Measurements from ENCODE around the gene HAUS5.

Gene HAUS5

DNA sequence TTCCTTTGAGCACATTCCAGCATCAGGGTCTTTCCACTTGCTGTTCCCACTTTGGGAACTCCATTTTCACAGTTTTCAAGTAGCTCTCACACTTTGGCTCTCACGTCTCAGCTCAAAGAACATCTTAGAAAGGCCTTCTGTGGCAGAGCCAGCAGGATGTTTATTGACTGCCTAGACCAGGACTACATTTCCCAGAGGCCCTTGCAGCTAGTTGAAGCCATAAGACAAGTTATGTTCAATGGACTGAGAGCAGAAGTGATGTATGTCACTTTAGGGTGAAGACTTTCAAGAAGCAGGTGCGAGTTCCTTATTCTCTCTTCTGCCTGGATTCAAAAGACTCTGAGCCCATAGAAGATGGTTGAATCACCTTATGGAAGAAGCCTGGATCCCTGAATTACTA is 4.3 kb upstream of the HAUS5 start:
- DNase-seq (ENCODE audit: low spot score) = no peak

DNA sequence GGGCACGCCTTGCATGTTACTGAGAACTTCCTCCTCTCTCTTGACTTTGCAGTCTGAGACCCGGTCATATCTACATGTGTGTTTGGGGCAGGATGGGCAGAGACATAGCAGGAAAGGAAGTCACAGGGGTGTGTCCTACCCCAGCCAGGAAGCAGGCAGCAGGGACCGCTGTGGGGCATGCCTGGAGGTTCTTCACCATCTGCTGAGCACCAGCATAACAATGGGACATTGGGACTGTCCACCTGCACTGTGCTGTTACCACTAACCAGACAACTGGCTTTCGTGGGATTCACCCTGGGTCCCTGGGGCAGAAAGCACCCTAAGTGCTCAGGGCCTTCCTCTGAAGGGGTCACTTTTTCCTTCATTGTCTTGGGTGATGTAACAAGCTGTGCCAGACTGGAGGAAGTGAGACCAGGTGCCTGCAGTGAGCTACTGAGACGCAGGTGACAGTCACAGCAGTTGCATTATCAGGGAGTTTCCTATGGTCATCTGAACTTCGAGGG is 2.6 kb upstream of the HAUS5 start:
- DNase-seq (ENCODE audit: low spot score) = no peak

DNA sequence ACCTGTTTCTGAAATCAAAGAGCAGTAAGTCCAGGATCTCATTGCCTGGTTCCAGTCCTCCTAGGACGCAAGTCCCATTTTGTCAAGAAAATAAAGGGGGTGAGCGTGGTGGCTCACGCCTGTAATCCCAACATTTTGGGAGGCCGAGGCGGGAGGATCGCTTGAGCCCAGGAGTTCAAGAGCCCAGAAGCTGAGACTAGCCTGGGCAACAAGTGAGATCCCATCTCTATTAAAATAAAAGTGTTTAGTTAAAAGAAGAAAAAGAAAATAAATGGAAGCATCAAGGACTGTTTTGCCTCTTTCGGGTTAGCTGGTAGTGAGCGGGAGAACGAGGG is 344 bp upstream of the HAUS5 start:
- no peak for DNase-seq (ENCODE audit: low spot score)

DNA sequence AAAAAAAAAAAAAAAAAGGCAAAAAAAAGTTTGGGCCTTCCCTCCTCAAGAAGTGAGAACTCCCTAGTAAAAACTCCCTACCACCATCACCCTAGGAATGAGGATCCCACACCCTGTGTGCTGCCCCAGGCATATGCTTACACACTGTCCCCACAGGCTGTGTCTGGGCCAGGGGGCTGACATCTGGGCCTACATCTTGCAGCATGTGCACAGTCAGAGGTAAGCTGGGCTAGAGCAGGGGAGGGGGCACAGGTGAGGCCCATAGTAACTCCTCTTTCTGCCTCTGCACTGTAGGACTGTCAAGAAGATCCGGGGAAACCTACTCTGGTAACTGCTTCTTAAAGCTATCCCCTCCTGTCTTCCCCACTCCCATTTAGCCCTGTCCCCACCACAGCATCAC is 1.0 kb downstream of the HAUS5 start:
- no peak for DNase-seq (ENCODE audit: low spot score)

DNA sequence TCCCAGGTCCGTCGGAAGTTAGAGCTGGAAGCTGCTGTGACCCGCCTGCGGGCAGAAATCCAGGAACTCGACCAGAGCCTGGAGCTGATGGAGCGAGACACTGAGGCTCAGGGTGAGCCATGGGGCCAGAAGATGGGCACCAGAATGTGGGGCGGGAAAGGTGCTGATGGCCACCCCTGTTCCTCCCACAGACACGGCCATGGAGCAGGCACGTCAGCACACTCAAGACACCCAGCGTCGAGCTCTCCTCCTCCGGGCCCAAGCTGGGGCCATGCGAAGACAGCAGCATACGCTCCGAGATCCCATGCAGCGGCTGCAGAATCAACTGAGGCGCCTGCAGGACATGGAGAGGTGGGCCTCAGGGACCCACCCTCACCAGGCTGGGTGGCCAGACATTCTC is 2.5 kb downstream of the HAUS5 start:
- no peak for DNase-seq (ENCODE audit: low spot score)

DNA sequence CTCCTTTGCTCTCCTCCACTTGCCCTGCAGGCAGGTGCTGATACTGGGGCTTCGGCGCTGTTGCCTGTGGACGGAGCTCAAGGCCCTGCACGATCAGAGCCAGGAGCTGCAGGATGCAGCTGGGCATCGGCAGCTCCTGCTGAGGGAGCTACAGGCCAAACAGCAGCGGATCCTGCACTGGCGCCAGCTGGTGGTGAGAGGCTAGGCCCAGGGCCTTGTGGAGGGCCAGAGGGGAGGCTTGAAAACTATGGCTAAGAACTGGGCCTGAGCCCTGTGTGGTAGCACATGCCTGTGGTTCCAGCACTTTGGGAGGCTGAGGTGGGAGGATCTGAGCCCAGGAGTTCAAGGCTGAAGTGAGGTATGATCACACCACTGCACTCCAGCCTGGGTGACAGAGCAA is 6.3 kb downstream of the HAUS5 start:
- DNase-seq (ENCODE audit: low spot score) = no peak

DNA sequence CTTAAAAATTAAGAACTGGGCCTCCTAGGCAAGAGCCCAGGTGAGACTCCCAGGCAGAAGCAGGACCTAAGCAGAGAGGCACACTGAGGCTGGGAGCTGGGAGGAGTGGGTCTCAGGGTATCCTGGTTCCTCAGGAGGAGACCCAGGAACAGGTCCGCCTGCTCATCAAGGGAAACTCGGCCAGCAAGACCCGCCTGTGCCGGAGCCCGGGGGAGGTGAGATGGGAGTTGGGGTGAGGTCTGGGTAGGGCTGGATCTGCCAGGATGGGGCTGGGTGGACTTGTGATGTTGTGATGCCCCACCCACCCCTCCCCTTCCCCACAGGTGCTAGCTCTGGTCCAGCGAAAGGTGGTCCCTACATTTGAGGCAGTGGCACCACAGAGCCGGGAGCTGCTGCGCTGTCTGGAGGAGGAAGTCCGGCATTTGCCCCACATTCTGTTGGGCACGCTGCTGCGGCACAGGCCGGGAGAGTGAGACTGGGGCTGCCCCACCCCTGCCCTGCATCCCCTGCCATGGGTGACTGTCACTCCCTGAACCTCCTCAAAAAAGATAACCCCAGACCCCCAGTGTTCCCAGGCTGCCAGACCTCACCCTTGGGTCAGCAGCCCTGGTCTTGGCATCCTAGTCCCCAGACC is 6.9 kb downstream of the HAUS5 start:
- DNase-seq (ENCODE audit: low spot score) = no peak

DNA sequence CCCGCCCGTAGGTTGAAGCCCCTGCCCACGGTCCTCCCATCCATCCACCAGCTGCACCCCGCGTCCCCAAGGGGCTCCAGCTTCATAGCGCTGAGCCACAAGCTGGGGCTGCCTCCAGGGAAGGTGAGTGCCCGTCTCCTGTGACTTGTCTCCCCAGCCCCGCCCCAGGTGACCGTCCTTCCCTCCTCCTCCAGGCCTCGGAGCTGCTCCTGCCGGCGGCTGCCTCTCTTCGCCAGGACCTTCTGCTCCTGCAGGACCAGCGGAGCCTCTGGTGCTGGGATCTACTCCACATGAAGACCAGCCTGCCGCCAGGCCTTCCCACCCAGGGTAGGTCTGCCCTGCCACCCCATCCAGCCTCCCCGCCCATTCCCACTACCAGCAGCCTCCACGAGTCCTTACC is 7.5 kb downstream of the HAUS5 start:
- DNase-seq (ENCODE audit: low spot score) = no peak

DNA sequence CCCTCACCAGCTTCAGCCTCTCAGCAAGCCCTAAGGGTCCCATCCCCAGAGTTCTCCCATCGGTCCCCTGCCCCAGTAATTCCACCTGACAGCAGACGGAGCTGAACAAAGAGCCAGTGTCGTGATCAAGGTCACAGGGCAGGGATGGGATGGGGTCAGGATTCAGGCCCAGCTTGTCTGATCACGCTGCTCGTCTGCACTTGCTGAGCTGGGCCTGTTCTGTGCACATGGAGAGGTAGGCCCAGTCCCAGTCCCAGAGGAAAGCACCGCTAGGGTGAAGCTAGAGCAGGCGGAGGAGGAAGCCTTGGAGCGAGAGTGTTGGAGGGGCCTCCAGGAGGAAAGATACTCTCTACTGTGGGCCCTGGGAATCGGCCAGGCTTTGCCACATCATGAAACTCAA is 9.2 kb downstream of the HAUS5 start:
- no peak for DNase-seq (ENCODE audit: low spot score)

DNA sequence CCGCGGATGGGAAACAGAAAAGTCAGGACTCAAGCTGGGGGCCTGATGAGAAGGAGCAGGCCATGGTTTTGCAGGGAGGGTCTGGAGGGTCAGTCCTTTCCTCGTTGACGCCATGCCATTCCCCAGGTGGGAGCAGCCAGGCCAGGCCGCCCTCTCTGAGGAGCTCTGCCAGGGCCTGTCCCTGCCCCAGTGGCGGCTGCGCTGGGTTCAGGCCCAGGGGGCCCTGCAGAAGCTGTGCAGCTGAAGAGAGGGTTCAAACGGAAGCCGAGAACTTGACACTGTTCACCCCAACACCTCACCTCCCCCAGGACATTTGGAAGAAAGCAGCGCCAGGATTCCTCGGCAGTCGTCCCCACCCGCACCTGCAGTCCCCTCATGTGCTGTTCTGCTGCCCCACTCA is 10.2 kb downstream of the HAUS5 start:
- no peak for DNase-seq (ENCODE audit: low spot score)

DNA sequence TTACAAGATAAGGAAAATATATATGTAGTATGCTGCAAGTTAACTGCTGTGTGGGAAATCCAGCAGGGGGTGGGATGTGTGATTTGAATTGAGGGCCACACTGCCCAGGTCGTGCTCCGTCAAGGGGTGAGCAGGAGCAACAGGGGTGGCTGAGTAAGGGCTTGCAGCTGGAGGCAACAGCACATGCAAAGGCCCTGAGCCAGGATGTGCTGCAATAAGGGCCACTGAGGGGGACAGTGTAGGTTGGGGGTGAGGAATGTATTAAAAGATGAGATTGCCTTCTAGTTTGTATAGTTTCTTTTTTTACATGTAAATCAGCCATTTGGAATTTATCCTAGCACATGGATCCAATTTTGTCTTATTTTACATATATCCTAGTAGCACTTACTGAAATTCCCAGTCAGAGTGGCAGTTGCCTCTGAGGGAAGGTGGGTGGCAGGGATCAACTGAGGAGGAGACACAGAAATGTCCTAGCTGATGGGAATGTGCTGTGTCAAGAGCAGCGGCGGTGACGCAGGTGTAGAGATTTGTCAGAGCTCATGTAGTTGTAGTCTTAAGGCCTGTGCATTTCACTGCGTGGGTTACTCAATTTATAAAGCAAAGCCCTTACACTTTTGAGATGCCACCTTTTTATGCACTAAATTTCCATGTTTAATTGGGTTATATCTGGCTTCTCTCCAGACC is 10.9 kb downstream of the HAUS5 start:
- no peak for DNase-seq (ENCODE audit: low spot score)

DNA sequence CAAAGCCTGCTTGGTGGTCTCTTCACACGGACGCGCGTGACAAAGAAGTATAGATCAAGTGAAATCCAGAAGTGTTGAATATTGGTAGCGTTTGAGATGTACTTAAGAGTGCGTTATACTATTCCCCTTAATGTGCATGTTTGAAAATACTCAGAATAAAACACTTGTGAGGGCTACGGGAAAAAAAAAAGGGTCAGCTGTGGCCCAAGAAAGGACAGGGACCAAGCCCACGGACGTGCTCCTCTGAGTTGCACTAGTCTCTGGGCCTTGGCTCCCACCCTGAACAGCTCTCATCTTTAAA is 15.7 kb downstream of the HAUS5 start:
- no peak for DNase-seq (ENCODE audit: low spot score)

DNA sequence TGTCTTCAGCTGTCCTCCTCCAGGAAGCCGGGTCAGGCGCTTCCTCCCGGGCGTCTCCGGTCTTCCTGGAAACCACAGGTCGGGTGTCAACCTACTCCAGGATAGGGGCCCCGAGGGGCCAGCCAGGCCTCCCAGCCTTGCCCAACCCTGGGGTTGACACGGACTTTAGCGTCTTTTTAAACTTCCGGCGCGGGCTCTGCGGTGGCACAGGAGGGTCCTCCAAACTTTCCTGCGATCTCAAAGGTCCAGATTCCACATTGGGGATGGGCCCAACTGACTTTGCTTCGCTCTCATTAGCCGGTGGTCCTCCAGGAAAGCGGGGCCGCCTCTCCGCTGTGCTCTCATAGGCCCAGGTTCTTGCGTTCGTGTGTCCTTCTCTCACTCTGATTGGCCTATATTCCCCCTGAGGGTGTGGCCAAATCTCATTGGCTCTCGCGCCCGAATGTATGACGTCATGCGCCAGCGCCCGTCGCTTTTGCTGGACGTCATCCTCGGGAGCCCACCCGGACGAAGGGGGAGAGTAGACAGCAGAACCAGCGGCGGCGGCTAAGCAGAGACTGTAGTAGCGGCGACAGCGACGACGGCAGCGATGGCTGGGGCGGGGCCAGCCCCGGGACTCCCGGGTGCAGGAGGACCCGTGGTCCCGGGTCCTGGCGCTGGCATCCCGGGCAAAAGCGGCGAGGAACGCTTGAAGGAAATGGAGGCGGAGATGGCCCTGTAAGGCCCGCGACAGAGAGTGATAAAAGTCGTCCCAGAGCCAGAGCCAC is 16.2 kb downstream of the HAUS5 start, which contains the start of gene RBM42:
Gene RBM42 (plus strand): TSS at position 472 of the 767 bp plus-strand sequence. CDS start 118 bp downstream, at position 590.
- peak; percentile 97 for DNase-seq (ENCODE audit: low spot score)

DNA sequence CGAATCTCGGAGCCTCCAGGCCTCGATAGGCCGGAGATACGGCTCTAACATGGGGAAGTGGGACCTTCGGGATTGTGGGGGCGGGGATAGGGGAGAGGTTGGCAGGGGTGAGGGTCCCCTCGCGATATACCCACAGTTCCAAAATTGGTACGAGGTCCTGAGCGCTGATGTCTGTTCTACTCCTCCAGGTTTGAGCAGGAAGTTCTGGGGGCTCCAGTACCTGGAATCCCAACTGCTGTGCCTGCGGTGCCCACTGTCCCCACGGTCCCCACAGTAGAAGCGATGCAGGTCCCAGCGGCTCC is 16.7 kb downstream of the HAUS5 start:
- DNase-seq (ENCODE audit: low spot score) = no peak

DNA sequence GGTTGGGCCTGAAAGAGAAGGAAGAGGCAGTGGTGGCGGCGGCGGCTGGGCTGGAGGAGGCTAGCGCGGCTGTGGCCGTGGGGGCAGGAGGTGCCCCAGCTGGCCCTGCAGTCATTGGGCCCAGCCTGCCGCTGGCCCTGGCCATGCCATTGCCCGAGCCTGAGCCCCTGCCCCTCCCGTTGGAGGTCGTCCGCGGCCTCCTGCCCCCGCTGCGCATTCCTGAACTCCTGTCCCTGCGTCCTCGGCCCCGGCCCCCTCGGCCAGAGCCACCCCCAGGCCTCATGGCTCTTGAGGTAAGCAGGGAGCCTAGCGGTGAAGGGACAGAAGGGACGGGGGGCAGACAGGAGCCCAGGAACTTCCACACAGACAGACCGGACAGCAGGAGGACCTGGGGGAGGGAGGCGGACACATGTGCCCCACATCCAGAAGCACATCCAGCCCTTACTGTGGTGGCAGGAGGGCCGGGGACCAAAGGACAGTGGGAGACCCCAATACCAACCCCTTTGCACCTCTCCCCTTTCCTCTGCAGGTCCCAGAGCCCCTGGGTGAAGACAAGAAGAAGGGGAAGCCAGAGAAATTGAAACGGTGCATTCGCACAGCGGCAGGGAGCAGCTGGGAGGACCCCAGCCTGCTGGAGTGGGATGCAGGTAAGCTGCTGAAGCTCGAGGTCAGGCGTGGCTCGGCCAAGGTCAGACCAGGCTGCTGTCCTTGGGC is 21.3 kb downstream of the HAUS5 start:
- DNase-seq (ENCODE audit: low spot score) = no peak

DNA sequence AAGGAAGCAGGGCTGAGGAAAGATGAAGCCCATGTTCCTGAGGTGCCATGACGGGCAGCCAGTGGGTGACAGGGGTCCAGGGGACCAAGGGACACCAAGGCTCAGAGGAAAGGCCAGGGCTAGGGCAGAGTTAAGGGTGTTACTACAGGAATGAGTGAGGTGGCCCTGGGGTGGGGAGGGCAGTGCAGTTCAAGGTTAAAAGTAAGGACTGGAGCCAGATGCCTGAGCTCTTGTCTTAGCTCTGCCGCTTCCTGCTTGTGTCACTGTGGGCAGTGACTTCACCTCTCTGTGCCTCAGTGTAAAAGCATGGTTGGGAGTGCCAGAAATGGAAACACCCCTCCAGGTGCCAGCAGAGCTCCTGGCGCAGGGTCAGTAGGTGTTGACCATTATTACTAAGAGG is 24.1 kb downstream of the HAUS5 start:
- no peak for DNase-seq (ENCODE audit: low spot score)

DNA sequence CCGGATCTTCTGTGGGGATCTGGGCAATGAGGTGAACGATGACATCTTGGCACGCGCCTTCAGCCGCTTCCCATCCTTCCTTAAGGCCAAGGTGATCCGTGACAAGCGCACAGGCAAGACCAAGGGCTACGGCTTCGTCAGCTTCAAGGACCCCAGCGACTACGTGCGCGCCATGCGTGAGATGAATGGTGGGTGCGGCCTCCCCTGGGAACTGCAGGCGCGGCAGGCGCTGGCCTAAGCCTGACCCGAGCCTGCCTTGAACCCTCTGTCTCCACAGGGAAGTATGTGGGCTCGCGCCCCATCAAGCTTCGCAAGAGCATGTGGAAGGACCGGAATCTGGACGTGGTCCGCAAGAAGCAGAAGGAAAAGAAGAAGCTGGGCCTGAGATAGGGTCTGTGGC is 24.6 kb downstream of the HAUS5 start:
- DNase-seq (ENCODE audit: low spot score) = no peak

DNA sequence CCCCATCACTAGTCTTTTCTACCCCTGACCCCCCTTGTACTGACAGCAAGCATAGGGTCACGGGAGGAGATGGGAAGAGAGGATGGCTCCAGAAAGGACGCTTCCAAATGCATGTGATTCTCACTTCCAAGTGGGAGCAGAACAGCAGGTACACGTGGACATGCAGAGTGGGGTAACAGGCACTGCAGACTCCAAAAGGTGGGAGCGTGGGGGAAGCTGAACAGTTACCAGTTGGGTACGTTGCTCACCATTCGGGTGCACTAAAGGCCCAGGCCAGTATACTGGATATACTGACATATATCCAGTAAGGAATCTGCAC is 26.7 kb downstream of the HAUS5 start:
- DNase-seq (ENCODE audit: low spot score) = no peak

DNA sequence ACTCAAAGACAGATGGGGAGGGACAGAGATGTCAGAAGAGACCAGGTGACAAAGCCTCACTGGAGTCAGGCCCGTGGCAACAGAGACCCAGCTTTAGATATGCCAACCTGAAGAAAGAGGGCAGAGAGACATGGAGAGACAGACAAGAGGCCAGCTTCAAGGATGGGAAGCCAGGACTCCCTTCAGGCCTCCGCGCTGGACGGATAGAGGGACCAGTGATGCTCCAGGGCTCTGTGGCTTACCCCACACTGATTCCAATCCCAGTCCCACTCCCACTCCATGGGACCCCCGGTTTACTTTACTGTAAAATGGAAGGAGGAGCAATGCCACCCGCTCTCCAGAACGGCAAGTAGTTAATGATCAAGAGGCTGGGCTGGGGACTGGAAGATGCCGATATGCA is 27.3 kb downstream of the HAUS5 start:
- no peak for DNase-seq (ENCODE audit: low spot score)

DNA sequence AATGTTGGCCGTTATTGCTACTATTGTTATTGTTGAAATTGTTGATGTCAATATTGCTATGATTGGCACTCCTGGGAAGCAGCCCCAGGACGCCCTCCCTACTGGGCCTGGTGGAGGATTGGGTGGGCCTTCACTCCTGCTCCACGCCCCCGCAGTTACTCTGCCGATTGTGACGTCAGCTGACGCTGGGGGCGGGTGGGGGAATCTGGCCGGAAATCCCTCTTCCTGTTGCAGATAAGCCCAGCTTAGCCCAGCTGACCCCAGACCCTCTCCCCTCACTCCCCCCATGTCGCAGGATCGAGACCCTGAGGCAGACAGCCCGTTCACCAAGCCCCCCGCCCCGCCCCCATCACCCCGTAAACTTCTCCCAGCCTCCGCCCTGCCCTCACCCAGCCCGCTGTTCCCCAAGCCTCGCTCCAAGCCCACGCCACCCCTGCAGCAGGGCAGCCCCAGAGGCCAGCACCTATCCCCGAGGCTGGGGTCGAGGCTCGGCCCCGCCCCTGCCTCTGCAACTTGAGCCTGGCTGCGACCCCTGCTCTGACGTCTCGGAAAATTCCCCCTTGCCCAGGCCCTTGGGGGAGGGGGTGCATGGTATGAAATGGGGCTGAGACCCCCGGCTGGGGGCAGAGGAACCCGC is 29.1 kb downstream of the HAUS5 start, which contains the start of gene ETV2:
Gene ETV2 (plus strand): TSS at position 231 of the 637 bp plus-strand sequence. CDS start 716 bp downstream, outside the sequence.
- no peak for DNase-seq (ENCODE audit: low spot score)

DNA sequence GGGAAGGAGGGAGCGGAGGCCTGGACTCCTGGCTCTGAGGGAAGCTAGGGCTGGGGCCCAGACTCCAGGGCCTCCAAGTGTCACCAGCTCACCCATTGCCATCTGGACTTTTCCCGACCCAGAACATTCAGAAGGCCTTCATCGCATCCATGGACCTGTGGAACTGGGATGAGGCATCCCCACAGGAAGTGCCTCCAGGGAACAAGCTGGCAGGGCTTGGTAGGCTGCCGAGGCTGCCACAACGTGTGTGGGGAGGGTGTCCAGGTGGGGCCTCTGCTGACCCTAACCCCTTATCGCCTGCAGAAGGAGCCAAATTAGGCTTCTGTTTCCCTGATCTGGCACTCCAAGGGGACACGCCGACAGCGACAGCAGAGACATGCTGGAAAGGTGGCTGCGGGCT is 29.8 kb downstream of the HAUS5 start:
- no peak for DNase-seq (ENCODE audit: low spot score)

DNA sequence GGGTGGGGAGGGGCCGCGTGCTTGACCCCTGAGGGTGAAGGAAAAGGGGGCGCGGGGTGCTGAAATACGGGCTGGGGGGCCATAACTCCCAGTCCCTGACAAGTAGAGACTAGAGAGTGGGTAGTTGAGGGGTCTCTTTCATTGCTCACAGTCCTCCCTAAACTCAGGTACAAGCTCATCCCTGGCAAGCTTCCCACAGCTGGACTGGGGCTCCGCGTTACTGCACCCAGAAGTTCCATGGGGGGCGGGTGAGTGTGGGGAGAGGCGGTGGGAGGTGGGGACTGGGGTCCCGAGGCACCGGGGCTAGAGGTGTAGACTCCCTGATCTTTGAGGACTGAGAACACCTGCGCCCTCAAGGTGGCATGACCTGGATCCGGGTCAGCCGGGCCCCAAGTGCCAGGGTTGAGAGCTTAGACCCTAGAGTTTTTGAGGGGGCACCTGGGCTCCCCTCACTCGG is 30.3 kb downstream of the HAUS5 start:
- no peak for DNase-seq (ENCODE audit: low spot score)
